ENCODE data around the gene FCER2. TPM values are rescaled to one million over a fixed set of nuclear protein-coding genes. Genes with fewer than 3 reads are reported as not detected.
A peak's percentile ranks its signal among the peaks of the same experiment; 100 is the strongest.
"Not testable (repeated sequence)": the region's sequence is repeated elsewhere in the genome, so short reads cannot be mapped to it uniquely, and the experiment has no call there.

Gene FCER2
- 0.65 TPM for polyA plus RNA-seq (ENCODE audit: insufficient read length)

- DNase-seq: no peak
These were observed at the start of gene FCER2 for GRCh38 chr19:7701654-7702457. Gene FCER2 (minus strand): TSS chr19:7702131. CDS start chr19:7699760, 2,371 bp downstream.

- no peak for DNase-seq
These were observed 49.3 kb upstream of the FCER2 start for GRCh38 chr19:7751157-7751783.

- no peak for DNase-seq
These were observed 46.8 kb upstream of the FCER2 start for GRCh38 chr19:7748756-7749155.

- no peak for DNase-seq
These were observed 46.2 kb upstream of the FCER2 start for GRCh38 chr19:7748171-7748570.

- DNase-seq: no peak
These were observed 45.3 kb upstream of the FCER2 start, which contains the start of gene CD209 for GRCh38 chr19:7746903-7747884. Gene CD209 (minus strand): TSS chr19:7747534. CDS start chr19:7747511, 23 bp downstream.

GRCh38 chr19:7746306-7746705 is 44.4 kb upstream of the FCER2 start:
- not testable (repeated sequence) for DNase-seq

- DNase-seq: no peak
These were observed 43.1 kb upstream of the FCER2 start for GRCh38 chr19:7744871-7745650.

- DNase-seq: no peak
These were observed 42.4 kb upstream of the FCER2 start for GRCh38 chr19:7744199-7744786.

- no peak for DNase-seq
These were observed 41.5 kb upstream of the FCER2 start for GRCh38 chr19:7743425-7743841.

- DNase-seq: no peak
These were observed 41.1 kb upstream of the FCER2 start for GRCh38 chr19:7742991-7743390.

GRCh38 chr19:7742575-7742974 is 40.6 kb upstream of the FCER2 start:
- no peak for DNase-seq

- no peak for DNase-seq
These were observed 38.7 kb upstream of the FCER2 start for GRCh38 chr19:7740682-7741054.

- no peak for DNase-seq
These were observed 38.1 kb upstream of the FCER2 start for GRCh38 chr19:7739801-7740681.

GRCh38 chr19:7739211-7739755 is 37.4 kb upstream of the FCER2 start:
- DNase-seq: no peak

GRCh38 chr19:7738023-7738422 is 36.1 kb upstream of the FCER2 start:
- DNase-seq: no peak

GRCh38 chr19:7737215-7737614 is 35.3 kb upstream of the FCER2 start:
- DNase-seq: no peak

- no peak for DNase-seq
These were observed 34.2 kb upstream of the FCER2 start for GRCh38 chr19:7736148-7736547.

GRCh38 chr19:7734220-7735203 is 32.6 kb upstream of the FCER2 start:
- peak; percentile 24 for DNase-seq

- no peak for DNase-seq
These were observed 31.4 kb upstream of the FCER2 start for GRCh38 chr19:7733376-7733775.
